ENCODE results near the gene GNAQ.

Gene GNAQ

GRCh38 chr9:77981907-77982306 lies 49.7 kb downstream of the GNAQ start:
- Mint-ChIP-seq H3K4me1 (peaks cover 74% of the 10 kb centered on the region), H3K27ac (no peak overlapping the region), H3K4me3 (no peak overlapping the region), H3K9me3 (no peaks in the 10 kb centered on the region), H3K27me3 (no peaks in the 10 kb centered on the region), H3K36me3 (ENCODE audit: low read depth) (peaks cover 2% of the 10 kb centered on the region)
- no peak for DNase-seq
- ATAC-seq = no peak

GRCh38 chr9:77981332-77981731 lies 50.3 kb downstream of the GNAQ start:
- Mint-ChIP-seq H3K4me3 (no peak overlapping the region), H3K36me3 (ENCODE audit: low read depth) (peaks cover 2% of the 10 kb centered on the region), H3K9me3 (no peaks in the 10 kb centered on the region), H3K27me3 (no peaks in the 10 kb centered on the region), H3K27ac (no peak overlapping the region), H3K4me1 (peaks cover 75% of the 10 kb centered on the region)
- DNase-seq = no peak
- no peak for ATAC-seq

- Mint-ChIP-seq H3K4me3 (no peak overlapping the region), H3K27ac (no peak overlapping the region), H3K36me3 (ENCODE audit: low read depth) (peaks cover 2% of the 10 kb centered on the region), H3K9me3 (no peaks in the 10 kb centered on the region), H3K4me1 (peaks cover 70% of the 10 kb centered on the region), H3K27me3 (no peaks in the 10 kb centered on the region)
- ATAC-seq (no peak), DNase-seq (no peak)
Measured at GRCh38 chr9:77980622-77981021, 51.0 kb downstream of the GNAQ start.

- Mint-ChIP-seq H3K27me3 (no peaks in the 10 kb centered on the region), H3K27ac (peak overlapping the region; percentile 88), H3K36me3 (ENCODE audit: low read depth) (peaks cover 2% of the 10 kb centered on the region), H3K4me1 (peaks cover 64% of the 10 kb centered on the region), H3K9me3 (no peaks in the 10 kb centered on the region), H3K4me3 (peak overlapping the region; percentile 57)
- DNase-seq (no peak), ATAC-seq (peak; percentile 83)
Measured at GRCh38 chr9:77978086-77978781, 53.4 kb downstream of the GNAQ start.

- peak overlapping the region; percentile 20 for H3K27ac Mint-ChIP-seq
- ATAC-seq = peak; percentile 20
Measured at GRCh38 chr9:77977210-77977611, 54.4 kb downstream of the GNAQ start.

GRCh38 chr9:77975806-77976205 lies 55.8 kb downstream of the GNAQ start:
- no peaks in the 10 kb centered on the region for H3K27me3 Mint-ChIP-seq
- no peak for DNase-seq
- no peak for ATAC-seq
- H3K9me3 Mint-ChIP-seq = no peaks in the 10 kb centered on the region
- peaks cover 40% of the 10 kb centered on the region for H3K4me1 Mint-ChIP-seq
- H3K4me3 Mint-ChIP-seq = no peak overlapping the region
- H3K27ac Mint-ChIP-seq = no peak overlapping the region
- peaks cover 2% of the 10 kb centered on the region for H3K36me3 Mint-ChIP-seq (ENCODE audit: low read depth)

More at GRCh38 chr9:77977210-77977611, 54.4 kb downstream of the GNAQ start:
- Mint-ChIP-seq H3K36me3 (ENCODE audit: low read depth) (peaks cover 2% of the 10 kb centered on the region), H3K27me3 (no peaks in the 10 kb centered on the region), H3K4me3 (no peak overlapping the region), H3K4me1 (peaks cover 54% of the 10 kb centered on the region), H3K9me3 (no peaks in the 10 kb centered on the region)
- peak; percentile 43 for DNase-seq

- H3K36me3 Mint-ChIP-seq (ENCODE audit: low read depth) = peaks cover 2% of the 10 kb centered on the region
- no peak overlapping the region for H3K27ac Mint-ChIP-seq
- no peaks in the 10 kb centered on the region for H3K9me3 Mint-ChIP-seq
- H3K27me3 Mint-ChIP-seq = no peaks in the 10 kb centered on the region
- DNase-seq (no peak), ATAC-seq (no peak)
- H3K4me3 Mint-ChIP-seq = no peak overlapping the region
- H3K4me1 Mint-ChIP-seq = peaks cover 34% of the 10 kb centered on the region
Measured at GRCh38 chr9:77975036-77975435, 56.6 kb downstream of the GNAQ start.

GRCh38 chr9:77974434-77974833 lies 57.2 kb downstream of the GNAQ start:
- Mint-ChIP-seq H3K4me3 (no peak overlapping the region), H3K4me1 (peaks cover 31% of the 10 kb centered on the region), H3K9me3 (no peaks in the 10 kb centered on the region), H3K36me3 (ENCODE audit: low read depth) (peaks cover 2% of the 10 kb centered on the region), H3K27ac (no peak overlapping the region), H3K27me3 (no peaks in the 10 kb centered on the region)
- DNase-seq = no peak
- ATAC-seq = no peak

- Mint-ChIP-seq H3K4me3 (no peak overlapping the region), H3K27me3 (no peaks in the 10 kb centered on the region), H3K27ac (no peak overlapping the region), H3K9me3 (no peaks in the 10 kb centered on the region), H3K4me1 (peaks cover 24% of the 10 kb centered on the region), H3K36me3 (ENCODE audit: low read depth) (no peaks in the 10 kb centered on the region)
- DNase-seq (no peak), ATAC-seq (no peak)
Measured at GRCh38 chr9:77969083-77969482, 62.5 kb downstream of the GNAQ start.

- Mint-ChIP-seq H3K9me3 (no peaks in the 10 kb centered on the region), H3K36me3 (ENCODE audit: low read depth) (no peaks in the 10 kb centered on the region), H3K27me3 (no peaks in the 10 kb centered on the region), H3K27ac (no peak overlapping the region), H3K4me1 (peaks cover 25% of the 10 kb centered on the region), H3K4me3 (no peak overlapping the region)
- ATAC-seq (no peak), DNase-seq (no peak)
Measured at GRCh38 chr9:77968506-77968905, 63.1 kb downstream of the GNAQ start.

GRCh38 chr9:77966718-77967117 lies 64.9 kb downstream of the GNAQ start:
- Mint-ChIP-seq H3K4me3 (no peak overlapping the region), H3K4me1 (peaks cover 37% of the 10 kb centered on the region), H3K27me3 (no peaks in the 10 kb centered on the region), H3K36me3 (ENCODE audit: low read depth) (no peaks in the 10 kb centered on the region), H3K9me3 (no peaks in the 10 kb centered on the region), H3K27ac (no peak overlapping the region)
- ATAC-seq (no peak), DNase-seq (no peak)

- DNase-seq = no peak
- no peaks in the 10 kb centered on the region for H3K36me3 Mint-ChIP-seq (ENCODE audit: low read depth)
- H3K27me3 Mint-ChIP-seq = no peaks in the 10 kb centered on the region
- no peak for ATAC-seq
- H3K4me3 Mint-ChIP-seq = no peak overlapping the region
- H3K27ac Mint-ChIP-seq = no peak overlapping the region
- H3K9me3 Mint-ChIP-seq = no peaks in the 10 kb centered on the region
- H3K4me1 Mint-ChIP-seq = peaks cover 39% of the 10 kb centered on the region
Measured at GRCh38 chr9:77965445-77966123, 66.0 kb downstream of the GNAQ start.

- Mint-ChIP-seq H3K9me3 (no peaks in the 10 kb centered on the region), H3K4me3 (no peak overlapping the region), H3K27ac (no peak overlapping the region), H3K4me1 (peaks cover 35% of the 10 kb centered on the region), H3K27me3 (no peaks in the 10 kb centered on the region), H3K36me3 (ENCODE audit: low read depth) (no peaks in the 10 kb centered on the region)
- ATAC-seq = no peak
- DNase-seq = no peak
Measured at GRCh38 chr9:77964258-77964657, 67.4 kb downstream of the GNAQ start.

- no peaks in the 10 kb centered on the region for H3K27me3 Mint-ChIP-seq
- H3K36me3 Mint-ChIP-seq (ENCODE audit: low read depth) = no peaks in the 10 kb centered on the region
- no peaks in the 10 kb centered on the region for H3K9me3 Mint-ChIP-seq
- H3K4me3 Mint-ChIP-seq = no peak overlapping the region
- H3K27ac Mint-ChIP-seq = no peak overlapping the region
- no peak for DNase-seq
- peaks cover 45% of the 10 kb centered on the region for H3K4me1 Mint-ChIP-seq
- ATAC-seq = no peak
Measured at GRCh38 chr9:77961541-77961940, 70.1 kb downstream of the GNAQ start.

- Mint-ChIP-seq H3K36me3 (ENCODE audit: low read depth) (no peaks in the 10 kb centered on the region), H3K4me3 (no peak overlapping the region), H3K27me3 (no peaks in the 10 kb centered on the region), H3K27ac (no peak overlapping the region), H3K4me1 (peaks cover 39% of the 10 kb centered on the region), H3K9me3 (no peaks in the 10 kb centered on the region)
- ATAC-seq (no peak), DNase-seq (no peak)
Measured at GRCh38 chr9:77960356-77961153, 71.1 kb downstream of the GNAQ start.
